GM19455 (cell line): ENCODE measurements around the gene ACKR2.

Experiments used
- ATAC-seq: cut with Tn5 transposase; IDR thresholded peaks from one replicate; pipeline ENCODE4 v1.9.1; 2021; ENCODE audit not compliant: unreplicated experiment

Gene ACKR2

DNA sequence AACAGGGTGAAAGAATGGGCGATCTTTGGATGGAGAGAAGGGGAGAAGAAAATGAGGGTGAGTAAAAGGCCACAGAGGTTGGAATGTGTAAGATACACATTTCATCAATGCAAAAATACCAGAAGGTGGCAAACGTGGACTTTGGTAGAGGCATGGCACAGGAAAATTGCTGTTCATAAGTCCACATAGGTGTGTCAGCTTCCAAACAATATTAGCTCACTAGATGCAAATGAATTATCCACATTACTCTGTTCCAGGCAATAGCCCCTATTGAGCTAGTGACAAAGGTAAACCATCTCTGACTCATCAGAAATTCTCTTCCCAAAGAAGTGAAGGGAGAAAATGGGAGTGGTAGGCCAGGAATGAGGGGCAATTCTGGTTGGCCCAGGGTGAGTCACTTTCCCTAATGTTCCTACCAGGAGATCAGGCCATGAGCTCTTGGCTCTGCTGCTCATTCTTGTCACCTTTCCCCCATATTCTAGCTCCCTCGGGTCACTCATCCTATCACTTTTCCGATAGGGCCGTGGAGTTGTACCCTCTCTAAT is 19.9 kb downstream of the ACKR2 start:
- no peak for ATAC-seq

DNA sequence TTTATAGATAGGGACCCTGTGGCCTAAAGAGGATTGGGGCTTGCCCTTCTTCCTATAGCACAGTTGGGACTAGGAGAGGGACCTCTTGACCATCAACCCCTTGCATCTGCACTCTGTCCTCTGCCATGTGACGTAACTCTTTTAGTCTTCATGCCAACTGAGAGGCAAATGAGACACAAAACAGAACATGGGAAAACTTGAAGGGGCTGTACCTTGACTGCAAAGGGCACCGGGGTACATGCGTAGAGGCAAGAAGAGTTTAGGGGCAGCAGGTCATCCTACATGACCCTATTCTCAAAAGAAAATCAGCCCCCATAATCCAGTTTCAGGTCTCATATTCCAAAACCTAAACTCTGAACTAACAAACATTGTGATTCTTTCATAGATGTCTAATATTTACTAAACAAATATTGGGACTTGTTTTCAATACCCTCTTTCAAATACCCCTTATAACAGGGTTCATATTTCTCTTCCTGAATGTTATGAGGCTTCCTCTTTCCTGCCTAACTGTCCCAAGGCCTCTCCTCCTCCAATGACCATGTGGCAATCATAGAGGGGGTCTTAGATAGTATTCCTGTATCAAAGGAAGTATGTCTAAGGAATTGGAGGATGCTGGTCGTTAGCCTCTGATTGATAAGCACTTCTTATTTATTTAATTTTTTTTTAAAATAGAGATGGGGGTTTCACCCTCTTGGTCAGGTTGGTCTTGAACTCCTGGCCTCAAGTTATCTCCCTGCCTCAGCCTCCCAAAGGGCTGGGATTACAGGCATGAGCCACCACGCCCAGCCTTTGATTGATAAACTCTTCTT is 20.6 kb downstream of the ACKR2 start:
- no peak for ATAC-seq

DNA sequence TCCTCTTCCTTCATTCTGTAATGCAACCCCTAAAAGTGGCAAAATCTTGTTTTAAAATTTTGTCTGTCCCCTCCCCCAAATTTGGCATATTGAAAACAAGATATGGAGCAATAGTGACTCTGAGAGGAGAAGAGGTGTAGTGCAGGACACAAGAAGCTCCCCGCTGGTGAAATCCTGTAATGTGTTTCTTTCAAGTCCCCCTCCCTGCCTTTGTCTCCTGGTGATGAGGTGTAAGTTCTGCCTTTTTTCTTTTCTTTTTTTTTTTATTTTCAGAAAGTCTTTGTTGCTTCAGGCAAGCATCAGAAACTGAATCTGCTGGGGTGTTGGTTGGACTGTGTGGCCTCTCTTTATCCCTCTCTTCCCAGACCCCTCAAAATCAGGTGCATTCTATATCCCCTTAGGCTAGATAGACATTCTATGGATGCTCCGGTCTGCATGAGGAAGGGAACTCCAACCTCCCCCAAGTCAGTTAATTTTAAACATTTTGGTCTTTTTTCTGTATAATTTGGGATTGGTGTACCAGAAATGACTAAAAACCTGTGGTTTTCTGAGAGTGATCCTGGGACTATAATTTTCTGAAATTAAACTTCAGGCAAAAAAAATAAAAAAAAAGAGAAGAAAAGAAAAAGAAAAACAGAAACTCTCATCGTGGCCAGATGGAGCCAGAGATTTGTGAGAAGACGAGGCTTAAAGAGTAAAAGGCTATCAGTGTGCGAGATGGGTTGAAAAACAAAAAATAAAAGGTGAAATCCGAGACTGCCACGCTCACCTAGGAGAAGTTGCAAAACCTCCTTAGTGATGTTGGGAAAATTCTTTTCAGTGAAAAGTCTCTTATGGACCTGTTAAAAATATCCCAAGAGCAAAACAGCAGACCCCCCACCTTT is 21.4 kb downstream of the ACKR2 start:
- ATAC-seq = no peak

DNA sequence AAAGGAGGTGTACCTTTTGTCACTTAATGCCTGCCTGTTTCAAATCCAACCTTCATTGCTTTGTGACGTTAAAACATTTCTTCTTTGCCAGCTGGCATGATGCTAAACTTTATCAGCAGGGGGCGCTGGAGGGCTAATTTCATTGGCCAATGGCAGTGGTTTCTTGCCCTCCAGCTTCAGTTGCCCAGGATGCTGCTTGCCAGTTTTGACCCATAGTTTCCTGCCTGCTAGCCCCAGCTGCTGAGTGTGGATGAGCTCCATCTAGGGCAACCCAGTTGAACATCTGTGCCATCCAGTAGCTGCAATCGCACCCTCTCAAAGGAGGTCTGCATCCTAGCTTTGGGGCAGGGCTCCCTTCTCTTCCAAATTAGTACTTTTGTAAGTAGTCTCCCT is 22.1 kb downstream of the ACKR2 start:
- ATAC-seq = no peak

DNA sequence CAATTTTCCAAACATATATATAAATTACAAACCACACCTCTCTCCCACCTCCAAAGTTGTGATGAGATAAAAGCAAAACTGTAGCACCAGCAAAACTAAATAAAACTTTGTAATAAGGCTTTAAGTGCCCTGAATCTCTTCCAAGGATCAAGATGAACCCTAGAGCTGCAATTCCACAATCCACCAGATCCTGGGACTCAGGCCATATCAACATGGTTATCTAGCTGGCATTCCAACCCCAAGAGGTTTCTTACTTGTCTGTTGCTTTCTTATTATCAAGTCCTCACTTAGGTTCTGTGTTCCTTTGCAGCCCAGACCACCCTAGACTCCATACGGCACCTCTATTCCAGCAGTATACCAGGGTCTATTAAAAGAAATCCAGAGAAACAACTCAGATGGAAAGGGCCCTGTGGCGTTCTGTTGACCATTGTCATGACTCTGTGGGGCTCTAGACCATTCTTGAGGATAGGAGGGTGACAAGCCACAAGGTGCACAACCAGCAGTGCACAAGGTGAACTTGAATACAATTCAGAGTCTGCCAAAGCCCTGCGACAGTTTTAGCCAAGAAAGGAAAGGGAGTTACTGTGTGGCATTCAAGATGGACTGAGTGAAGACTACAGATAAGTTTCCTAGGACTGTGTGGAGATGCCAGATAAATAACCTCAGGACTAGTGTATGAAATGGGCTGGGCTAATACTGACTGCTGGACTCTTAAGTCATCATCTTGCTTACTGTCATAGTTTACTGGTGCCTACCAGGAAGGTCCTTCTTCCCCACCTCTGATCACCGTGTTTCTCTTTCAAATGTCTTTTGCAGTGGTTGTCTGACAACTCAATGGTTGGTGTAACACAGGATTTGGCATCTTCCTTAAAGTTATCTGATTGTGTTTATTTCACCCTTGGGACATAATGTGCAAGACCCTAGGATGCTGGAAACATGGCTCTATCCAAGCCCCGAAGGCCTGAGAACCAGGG is 27.2 kb downstream of the ACKR2 start:
- no peak for ATAC-seq

DNA sequence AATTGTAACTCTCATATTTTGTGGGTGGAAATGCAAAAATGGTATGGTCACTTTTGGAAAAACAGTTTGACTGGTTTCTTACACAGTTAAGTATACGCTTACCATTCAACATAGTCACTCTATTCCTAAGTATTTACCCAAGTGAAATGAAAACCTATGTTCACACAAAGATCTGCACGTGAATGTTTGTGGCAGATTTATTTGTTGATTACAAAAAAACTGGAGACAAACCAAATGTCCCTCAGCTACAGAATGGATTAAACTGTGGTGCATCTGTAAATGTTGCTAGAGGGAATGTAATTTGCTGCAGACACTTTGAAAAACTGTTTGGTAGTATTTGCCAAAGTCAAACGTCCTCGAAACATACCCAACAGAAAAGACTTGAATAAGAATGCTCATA is 29.3 kb downstream of the ACKR2 start:
- ATAC-seq = no peak

DNA sequence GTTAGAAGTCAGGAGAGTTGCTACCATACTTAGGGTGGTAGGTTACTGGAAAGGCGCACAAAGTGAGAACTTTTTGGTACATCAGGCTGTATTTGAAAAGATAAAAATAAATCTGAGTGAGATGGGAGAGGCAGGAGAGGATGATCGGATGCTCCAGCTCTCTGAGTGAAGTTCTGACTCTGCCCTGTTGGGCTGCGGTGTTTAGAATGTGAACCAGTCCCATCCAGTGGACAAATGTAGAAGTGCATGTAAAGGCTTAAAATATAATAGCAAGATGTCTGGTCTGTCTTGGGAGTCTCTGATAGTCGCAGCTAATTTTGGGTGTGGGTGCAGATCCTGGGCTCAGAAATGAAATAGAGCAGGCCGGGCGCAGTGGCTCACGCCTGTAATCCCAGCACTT is 30.4 kb downstream of the ACKR2 start:
- peak; percentile 99 for ATAC-seq

DNA sequence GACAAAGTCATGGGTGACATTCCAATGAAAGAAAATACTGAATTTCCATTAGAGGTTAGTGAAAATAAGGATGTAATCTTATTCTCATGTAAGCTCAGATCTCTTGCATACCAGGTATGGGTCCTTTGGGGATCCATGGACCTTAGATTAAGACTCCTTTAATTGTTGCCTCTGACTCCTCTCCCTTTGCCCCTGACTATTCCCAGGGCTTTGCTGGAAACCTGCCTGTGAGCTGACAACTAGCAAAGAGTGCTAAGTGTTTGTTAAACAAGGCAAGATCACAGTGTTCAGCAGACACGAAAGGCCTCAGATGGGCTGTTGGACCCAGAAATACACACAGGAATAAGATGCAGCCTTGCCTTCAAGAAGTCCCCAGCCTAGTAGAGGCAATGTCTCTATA is 32.1 kb downstream of the ACKR2 start:
- no peak for ATAC-seq

DNA sequence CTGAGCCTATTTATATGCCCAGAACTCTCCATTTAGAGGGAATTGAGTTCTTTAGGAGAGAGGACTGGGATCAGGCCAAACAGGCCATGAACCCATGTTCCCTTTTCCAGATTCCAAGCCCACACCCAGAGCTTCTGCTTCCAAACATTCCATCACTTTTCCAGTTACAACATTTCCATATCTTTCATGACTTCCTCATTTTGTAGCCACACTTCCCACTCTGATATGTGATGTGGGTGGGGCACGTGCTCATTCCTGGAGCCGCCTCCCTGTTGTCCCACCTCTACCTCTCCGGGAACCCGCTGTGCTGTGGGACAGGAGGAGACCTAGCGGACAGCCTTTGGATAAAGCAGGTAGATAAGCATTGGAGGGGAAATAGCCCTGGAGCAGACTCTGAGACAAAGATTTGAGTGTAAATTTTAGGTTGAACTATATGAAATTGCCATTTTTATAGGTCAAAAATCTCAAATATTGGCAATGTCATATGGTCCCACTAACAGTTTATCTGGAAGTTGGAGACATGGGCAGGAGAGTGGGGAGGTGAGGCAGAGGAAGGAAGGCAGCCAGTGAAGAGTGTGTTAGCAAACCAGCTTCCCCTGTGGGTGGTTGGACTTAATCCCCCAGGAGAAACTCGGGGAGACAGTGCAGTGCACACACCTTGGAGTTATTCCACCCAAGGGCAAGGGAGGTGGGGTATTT is 34.6 kb downstream of the ACKR2 start:
- ATAC-seq = no peak

DNA sequence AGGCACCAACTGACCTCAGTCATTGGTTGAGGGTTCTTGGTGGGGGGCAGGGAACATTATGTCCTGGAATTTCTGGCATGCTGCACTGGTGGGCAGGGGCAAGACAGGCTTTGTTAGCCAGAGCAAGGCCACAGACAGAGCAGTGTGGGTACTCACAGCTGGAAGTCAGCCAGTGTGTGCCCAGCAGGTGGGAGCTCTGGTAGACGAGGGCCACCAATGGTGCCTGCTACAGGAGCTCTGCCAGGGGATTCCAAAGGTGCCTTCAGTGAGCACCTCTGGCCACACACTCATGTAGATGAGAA is 35.1 kb downstream of the ACKR2 start:
- ATAC-seq = no peak

DNA sequence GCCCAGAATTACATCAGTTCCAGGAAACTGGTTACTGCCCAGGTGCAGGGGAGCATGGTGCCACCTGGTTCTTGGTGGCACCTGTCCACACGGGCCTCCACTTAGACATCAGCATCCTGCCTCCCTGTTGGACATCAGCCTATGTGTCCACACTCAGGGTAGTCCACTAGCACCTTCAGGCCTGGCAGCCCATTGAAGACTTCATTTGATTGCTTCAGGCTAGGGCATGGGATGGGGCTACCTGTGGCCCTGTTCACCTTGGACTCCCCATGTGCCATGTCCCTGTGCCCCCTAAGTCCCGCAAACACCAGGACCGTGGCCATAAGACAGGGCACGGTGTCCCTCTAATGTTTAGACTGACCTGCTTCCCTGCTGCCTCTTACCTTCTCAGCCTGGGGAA is 35.6 kb downstream of the ACKR2 start:
- ATAC-seq = no peak

DNA sequence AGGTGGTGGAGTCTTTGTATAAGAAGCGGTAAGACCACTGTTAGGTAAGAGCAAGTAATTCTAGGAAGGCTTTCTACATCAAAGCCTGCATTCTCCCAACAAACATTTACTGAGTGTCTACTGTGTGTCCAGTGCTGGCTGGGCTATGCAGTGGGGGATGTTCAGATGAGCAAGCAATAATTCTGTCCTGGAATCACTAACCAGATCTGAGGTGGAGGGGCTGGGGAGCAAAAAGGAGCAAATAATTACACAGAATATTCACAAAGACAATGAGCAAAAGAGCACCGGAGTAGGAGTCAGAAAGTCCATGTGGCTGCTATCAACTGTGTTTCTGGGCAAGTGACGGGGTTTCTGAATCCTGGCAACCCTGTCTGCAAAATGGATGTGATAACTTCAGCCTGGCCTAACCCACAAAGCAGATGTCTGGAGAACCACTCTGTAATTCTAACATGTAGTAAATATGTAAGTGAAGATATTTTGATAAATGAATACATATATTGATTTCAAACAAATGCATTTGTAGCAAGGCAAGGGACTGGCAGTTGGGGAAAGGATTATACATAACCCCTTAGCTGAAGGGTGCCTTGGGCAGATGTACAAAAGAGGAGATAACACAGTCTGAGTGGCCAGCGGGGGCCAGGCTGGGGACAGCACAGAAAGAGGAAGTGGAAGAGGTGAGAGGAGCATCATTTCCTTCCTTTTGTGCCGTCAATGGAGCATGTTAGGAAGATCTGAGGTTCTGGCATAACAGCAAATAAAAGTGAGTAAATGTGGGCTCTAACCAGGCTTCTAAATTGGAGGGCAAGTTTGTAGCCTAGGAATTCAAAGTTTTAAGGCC is 37.7 kb downstream of the ACKR2 start:
- ATAC-seq = no peak

DNA sequence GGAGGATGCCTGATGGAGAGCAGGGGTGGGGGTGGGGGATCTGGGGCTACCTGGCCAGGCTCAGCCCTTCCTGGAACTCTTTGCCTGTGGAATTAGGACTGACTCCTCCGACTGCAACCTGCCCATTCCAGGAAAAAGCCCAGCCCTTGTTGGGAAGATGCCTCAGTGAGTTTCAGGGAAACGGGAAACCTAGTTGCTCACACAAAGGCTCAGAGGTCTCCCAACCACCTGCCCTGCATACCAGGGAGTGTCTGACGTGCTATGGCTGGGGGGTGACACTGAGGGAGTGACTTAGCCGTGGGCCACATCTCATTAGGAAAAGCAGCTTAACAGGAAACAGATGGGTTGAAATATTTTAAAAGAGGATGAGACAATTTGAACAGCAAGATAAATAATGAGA is 38.5 kb downstream of the ACKR2 start:
- ATAC-seq = no peak

DNA sequence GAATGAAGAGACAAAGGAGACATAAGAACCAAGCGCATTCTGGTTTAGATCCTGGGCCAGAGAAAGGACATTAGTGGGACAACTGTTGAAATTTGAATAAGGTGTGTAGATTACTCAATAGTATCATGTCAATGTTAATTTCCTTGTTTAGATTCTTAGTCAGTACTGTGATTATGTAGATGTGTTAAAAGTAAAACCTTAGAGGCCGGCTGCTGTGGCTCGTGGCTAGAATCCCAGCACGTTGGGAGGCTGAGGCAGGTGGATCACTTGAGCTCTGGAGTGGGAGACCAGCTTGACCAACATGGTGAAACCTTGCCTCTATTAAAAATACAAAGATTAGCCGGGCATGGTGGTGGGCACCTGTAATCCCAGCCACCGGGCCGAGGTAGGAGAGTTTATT is 39.8 kb downstream of the ACKR2 start:
- no peak for ATAC-seq

DNA sequence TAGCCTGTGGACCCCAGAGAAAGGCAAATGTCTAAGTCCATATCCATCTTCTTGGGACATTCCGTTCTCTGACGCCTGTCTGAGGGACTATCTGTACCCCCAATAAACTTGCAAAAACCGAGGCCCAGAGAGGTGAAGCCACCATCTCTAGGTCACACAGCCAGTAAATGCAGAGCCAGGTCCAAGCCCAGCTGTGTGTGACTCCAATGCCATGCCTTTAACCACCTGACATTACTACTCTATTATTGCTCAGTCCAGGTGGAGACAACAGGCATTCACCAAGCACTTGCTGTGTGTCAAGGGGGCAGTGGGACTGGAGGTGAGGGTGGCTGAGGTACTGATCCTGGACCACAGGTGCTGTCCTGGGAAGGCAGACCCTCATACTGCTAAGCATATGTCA is 41.0 kb downstream of the ACKR2 start:
- ATAC-seq = no peak

DNA sequence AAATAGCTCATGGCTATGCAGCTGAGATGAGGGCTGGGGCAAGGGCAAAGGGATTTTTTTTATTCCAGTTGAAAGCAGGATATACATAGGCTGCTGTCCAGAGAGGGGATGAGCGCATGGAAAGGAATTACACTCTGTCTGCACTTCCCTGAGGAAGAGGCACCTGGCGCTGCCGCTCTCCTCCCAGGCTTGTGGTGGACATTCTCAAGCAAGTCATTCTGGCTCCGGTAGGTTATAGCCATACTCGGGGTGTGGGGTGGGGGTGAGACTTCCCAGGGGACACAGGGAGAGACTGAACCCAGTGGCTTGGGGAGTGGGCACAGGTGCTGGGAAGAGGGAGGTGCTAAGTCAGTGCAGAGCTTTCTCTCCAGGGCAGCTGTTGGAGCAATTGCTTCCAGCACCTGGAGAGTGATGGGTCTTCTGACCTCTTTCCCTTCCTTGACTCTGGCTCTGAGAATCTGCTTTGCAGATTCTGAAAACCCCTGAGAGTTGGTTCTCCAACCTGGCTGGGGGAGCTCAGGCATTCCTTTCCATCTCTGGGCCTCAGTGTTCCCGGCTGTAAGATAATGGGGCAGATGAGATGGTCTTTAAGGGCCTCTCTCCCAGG is 42.1 kb downstream of the ACKR2 start:
- ATAC-seq = no peak

DNA sequence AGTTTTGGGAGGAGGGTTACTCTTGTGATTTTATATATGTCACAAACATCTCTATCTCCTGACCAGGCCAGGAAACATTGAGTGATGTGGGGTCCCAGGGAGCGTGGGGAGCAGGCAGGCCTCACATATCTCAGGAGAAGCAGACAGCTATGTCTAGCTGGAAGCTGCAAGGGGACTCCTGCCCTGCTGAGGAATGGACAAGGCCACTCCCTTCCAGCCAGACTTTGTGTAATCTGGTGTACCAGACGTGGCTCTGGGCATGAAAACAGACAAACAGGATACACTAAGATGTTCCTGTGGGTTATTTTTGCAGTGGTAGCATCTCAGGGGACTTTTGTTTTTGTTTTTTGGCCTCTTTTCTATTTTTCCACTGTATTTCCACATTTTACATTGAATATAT is 43.2 kb downstream of the ACKR2 start:
- no peak for ATAC-seq

DNA sequence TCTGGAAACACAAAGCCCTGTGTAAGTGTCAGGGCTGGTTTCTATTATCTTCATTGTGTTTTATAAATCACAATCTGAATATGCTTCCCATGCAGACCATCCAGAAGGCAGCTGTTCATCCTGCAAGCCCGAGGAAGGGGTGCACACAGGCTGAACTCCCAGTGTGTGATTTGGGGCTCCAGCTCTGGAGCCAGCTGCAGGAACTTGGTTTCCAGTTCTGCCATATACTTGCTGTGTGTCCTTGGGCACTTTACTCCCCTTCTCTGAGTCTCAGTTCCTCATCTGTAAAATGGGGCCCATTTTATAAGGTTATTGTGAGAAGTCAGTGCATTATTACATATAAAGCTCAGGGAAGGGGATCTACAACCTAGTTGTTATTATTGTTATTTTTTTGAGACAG is 43.8 kb downstream of the ACKR2 start:
- ATAC-seq = no peak

DNA sequence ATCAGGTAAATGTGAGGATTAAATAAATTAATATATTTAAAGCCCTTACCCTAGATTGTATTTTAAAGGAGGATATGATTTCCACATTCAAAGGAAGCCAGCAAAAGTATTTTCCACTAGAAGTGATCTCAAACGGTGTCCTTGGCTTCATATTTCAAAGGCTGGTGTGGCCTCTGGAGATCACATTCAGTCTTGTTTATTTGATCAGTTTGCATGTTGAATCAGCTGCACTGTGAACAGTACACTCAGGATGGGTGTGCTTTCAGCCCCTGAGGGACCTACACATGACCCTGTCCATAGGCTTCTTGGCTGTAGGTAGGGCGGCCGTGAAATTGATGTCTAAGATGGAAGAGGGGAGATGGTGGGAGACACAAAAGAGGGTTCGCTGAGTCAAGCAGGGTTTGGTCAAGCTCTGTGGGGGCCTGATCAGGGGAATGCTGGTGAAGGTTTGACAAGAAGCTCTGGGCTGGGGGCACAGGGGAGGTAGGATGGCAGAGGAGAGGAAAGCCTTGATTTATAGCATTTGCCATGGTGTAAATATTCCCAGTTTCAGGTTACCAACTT is 44.6 kb downstream of the ACKR2 start:
- ATAC-seq = no peak
